Measurements from ENCODE around the gene IGF1R.
"Not testable (repeated sequence)": the region's sequence is repeated elsewhere in the genome, so short reads cannot be mapped to it uniquely, and the experiment has no call there.

The IGF1R gene

DNA sequence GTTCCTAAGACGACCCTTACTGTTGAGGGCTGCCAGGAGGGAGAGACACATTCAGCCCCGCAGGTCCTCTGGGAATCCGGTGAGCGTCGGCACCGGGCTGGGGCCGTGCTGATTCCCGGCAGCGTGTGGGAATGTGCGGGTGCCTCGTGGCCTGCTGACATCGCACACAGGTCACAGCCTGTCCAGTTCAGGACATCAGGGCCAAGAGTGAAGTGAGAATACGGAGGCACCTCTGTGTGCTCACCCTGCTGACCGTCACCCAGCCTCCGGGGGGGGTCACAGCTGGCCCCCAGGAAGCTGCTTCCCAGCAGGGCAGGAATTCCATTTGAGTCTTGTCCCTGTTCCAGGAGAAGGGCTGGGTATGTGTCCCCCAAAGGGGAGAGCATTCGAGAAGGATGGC, 305.6 kb downstream of the IGF1R start:
- no peak for DNase-seq

DNA sequence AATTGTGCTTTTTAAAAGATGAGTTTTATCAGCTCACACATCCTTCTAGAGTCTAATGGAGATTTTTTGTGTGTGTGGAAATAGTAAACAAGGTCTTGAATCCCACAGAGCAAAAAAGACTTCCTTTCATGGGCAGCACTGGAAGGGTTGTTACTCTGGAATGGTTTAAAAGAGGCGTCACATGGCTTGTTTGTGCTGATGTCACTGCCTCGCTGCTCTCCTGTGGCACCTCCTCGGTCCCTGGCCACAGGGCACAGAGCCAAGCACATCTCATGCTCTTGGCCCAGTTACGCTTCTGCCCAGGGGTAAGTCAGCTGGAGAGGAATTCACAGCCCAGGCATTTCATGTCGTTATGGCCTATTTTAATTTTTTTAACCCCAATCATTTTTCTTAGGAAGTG, 306.1 kb downstream of the IGF1R start:
- no peak for DNase-seq

DNA sequence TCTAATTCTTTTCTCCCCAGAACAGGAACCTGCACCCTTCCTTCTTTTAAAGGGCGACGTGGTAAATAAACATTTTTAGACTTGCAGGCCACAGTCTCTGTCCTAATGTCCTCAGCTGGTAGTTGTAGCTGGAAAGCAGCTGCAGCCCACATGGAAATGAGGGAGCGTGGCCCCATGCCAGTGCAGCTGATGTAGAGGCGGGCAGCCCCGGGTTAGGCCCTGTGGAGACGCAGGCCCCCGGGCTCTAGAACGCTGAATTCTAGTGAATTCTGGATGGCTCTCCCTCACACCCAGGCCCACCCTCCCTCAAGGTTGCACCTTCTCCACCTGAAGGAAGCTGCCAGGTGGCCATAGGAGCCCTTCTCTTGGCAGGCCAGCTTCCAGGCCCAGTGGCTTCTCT, 307.0 kb downstream of the IGF1R start:
- DNase-seq = no peak

DNA sequence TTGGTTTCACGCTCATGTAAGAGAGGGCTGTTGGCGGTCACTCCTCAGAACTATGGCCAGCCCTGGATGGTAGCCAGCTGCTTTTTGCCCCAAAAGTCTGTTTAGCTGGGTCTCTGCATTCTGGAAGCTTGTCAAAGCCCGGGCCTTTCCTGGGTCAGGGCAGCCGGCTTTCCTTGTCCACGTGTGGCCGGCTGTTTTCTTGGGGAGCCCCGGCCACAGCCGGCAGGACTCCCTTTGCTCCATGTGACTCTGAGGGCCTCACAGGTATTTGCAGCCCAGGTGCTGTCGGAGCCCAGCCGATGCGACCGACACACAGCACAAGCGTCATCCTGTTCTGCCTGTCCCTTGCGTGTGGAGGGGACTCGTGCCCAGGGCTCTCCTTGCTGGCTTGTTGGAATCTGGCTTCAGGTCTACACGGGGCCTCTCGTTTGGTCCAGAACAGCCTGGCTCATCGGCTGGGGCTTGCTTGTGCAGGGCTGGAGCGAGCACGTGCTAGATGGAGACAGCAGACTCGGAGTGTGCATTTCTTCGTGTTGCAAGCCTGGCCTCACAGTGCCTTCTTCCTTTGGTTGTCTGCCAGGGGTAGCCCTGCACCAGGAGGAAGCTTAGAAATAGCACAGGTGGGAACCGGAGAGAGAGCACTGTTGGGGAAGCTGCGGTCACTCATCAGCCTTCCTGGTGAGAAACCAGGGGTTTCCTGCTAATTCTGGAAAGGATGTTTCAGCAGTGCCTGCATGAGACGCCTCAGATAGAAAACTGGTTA, 307.8 kb downstream of the IGF1R start:
- DNase-seq = no peak

DNA sequence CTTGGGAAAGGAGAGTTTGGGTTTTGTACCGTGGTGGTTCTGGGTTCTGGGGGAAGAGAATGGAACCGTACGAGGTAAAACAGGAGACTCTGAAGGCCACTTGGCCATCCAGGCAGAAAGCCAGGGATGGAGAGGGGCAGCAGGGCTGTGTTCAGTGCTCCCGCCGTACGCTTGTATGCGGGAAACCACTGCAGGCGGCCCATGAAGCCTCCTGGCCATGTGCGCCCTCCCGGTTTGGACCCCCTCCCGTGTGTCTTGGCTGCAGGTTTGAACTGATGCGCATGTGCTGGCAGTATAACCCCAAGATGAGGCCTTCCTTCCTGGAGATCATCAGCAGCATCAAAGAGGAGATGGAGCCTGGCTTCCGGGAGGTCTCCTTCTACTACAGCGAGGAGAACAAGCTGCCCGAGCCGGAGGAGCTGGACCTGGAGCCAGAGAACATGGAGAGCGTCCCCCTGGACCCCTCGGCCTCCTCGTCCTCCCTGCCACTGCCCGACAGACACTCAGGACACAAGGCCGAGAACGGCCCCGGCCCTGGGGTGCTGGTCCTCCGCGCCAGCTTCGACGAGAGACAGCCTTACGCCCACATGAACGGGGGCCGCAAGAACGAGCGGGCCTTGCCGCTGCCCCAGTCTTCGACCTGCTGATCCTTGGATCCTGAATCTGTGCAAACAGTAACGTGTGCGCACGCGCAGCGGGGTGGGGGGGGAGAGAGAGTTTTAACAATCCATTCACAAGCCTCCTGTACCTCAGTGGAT, 308.6 kb downstream of the IGF1R start:
- DNase-seq = no peak

DNA sequence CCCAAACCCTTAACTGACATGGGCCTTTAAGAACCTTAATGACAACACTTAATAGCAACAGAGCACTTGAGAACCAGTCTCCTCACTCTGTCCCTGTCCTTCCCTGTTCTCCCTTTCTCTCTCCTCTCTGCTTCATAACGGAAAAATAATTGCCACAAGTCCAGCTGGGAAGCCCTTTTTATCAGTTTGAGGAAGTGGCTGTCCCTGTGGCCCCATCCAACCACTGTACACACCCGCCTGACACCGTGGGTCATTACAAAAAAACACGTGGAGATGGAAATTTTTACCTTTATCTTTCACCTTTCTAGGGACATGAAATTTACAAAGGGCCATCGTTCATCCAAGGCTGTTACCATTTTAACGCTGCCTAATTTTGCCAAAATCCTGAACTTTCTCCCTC, 309.3 kb downstream of the IGF1R start:
- DNase-seq = no peak

DNA sequence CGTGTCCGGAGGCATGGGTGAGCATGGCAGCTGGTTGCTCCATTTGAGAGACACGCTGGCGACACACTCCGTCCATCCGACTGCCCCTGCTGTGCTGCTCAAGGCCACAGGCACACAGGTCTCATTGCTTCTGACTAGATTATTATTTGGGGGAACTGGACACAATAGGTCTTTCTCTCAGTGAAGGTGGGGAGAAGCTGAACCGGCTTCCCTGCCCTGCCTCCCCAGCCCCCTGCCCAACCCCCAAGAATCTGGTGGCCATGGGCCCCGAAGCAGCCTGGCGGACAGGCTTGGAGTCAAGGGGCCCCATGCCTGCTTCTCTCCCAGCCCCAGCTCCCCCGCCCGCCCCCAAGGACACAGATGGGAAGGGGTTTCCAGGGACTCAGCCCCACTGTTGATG, 309.7 kb downstream of the IGF1R start:
- DNase-seq = no peak

DNA sequence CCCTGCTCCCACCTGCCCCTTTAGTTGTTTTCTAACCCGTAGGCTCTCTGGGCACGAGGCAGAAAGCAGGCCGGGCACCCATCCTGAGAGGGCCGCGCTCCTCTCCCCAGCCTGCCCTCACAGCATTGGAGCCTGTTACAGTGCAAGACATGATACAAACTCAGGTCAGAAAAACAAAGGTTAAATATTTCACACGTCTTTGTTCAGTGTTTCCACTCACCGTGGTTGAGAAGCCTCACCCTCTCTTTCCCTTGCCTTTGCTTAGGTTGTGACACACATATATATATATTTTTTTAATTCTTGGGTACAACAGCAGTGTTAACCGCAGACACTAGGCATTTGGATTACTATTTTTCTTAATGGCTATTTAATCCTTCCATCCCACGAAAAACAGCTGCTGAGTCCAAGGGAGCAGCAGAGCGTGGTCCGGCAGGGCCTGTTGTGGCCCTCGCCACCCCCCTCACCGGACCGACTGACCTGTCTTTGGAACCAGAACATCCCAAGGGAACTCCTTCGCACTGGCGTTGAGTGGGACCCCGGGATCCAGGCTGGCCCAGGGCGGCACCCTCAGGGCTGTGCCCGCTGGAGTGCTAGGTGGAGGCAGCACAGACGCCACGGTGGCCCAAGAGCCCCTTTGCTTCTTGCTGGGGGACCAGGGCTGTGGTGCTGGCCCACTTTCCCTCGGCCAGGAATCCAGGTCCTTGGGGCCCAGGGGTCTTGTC, 310.7 kb downstream of the IGF1R start:
- DNase-seq = no peak

DNA sequence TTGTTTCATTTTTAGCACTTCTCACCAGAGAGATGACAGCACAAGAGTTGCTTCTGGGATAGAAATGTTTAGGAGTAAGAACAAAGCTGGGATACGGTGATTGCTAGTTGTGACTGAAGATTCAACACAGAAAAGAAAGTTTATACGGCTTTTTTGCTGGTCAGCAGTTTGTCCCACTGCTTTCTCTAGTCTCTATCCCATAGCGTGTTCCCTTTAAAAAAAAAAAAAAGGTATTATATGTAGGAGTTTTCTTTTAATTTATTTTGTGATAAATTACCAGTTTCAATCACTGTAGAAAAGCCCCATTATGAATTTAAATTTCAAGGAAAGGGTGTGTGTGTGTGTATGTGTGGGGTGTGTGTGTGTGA, 311.3 kb downstream of the IGF1R start:
- no peak for DNase-seq

DNA sequence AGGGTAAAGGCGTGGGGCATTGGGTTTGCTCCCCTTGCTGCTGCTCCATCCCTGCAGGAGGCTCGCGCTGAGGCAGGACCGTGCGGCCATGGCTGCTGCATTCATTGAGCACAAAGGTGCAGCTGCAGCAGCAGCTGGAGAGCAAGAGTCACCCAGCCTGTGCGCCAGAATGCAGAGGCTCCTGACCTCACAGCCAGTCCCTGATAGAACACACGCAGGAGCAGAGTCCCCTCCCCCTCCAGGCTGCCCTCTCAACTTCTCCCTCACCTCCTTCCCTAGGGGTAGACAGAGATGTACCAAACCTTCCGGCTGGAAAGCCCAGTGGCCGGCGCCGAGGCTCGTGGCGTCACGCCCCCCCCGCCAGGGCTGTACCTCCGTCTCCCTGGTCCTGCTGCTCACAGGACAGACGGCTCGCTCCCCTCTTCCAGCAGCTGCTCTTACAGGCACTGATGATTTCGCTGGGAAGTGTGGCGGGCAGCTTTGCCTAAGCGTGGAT, 312.3 kb downstream of the IGF1R start:
- DNase-seq = no peak

DNA sequence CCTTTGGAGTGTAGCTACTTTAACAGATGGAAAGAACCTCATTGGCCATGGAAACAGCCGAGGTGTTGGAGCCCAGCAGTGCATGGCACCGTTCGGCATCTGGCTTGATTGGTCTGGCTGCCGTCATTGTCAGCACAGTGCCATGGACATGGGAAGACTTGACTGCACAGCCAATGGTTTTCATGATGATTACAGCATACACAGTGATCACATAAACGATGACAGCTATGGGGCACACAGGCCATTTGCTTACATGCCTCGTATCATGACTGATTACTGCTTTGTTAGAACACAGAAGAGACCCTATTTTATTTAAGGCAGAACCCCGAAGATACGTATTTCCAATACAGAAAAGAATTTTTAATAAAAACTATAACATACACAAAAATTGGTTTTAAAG, 315.1 kb downstream of the IGF1R start:
- no peak for DNase-seq

DNA sequence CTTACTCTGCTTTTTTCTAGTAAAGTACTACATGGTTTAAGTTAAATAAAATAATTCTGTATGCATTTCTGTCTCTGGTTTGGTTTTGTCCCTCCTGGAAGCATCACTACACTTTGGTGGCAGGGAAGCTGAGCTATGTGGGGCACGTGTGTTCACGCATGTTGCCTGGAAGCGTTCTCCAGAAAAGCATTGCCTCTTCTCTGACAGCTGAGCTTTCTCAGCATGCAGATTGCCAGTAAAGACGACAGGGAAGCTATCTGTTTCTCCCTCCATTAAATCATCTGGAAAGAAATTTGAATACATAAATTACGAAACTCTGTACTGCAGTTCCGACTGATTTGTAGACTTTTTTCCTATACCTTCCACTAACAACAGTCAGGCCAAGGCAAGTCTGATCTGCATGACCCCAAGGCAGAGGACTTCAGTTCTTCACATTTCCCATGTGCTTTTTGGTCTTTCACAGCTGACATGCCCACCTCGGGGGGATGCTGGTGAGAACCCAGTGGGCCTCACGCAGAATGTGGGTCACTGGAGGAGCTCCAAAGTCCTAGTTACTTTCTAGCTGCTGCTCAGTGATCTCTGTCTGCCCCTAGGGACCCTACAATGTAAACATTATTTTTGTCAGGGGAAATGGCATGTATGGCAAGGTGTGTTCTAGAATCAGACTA, 316.3 kb downstream of the IGF1R start:
- no peak for DNase-seq

DNA sequence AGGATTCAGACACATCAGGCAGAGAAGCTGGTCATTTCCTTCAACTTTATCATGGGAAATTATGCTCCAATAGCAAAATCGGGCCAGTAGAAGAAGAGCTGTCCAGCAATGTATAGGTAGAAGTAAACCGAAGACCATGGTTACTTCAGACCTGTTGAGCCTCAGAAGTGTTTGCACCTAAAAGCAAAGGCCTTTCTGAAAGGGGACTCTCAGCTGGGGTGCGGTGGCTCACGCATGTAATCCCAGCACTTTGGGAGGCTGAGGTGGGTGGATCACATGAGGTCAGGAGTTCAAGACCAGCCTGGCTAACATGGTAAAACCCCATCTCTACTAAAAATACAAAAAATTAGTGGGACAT, 316.8 kb downstream of the IGF1R start:
- not testable (repeated sequence) for DNase-seq

DNA sequence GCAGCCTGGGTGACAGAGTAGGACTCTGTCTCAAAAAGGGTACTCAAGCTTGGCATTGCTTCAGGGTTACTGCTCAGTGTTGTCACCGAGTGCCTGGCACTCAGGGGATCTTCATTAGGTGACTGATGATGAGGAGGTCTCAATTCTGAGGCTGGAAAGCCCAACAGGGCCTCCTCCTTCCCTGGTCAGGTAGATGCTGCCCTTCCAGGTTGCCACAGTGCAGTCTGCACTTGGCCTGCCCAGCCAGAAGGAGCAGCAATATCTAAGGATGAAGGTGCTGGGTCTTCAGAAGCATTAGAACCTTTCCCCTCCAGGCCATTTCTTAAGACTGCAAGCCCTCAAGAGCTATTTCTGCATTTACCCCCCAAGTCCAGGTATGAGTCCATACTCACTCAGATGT, 317.3 kb downstream of the IGF1R start:
- no peak for DNase-seq

DNA sequence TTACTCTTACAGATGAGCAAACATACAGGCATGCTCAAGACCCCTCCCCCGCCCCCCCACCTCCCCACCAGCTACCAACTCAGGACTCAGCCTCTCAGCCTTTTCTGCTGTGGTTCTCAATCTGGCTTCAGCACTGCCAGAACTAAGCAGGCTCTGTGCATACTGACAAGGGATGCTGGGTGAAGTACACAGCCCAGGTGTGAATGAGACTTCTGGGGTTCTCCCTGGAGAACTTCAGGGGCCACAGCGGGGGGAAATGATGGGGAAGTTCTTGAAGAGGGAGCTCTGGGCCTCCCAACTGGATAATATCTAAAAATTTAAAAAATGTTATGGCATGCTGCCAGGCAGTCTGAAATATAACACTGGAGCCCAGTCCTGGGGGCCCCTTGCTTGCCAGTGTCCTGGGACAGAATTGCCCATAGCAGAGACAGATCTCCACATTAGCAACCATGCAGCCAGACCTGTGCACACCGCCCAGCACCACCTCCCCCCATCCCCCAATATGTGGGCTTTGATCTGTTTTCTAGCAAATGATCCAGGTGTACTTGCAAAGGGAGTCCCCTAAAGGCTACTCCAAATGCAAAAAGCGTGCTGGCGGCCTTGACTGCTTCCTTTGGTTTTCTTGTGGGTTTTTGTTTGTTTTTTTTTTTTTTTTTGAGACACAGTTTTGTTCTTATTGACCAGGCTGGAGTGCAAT, 317.9 kb downstream of the IGF1R start:
- peak; percentile 34 for DNase-seq

DNA sequence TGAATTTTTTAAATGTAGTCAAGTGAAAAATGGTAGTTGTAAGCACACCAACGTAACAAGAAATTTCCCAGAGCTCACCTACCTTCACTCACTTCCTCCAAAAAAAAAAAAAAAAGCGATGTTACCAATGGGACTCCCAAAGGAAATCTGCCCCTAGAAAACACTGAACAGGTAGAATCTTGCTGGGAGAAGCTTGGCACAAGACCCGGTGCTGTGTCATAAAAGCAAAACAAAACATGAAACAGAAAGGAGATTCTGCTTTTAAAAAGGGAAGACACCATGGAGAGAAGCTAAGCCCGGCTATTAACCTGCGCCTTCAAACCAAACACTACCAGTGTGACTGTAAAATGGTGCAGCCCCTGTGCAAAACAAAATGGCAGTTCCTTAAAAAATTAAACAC, 318.8 kb downstream of the IGF1R start:
- peak; percentile 14 for DNase-seq

DNA sequence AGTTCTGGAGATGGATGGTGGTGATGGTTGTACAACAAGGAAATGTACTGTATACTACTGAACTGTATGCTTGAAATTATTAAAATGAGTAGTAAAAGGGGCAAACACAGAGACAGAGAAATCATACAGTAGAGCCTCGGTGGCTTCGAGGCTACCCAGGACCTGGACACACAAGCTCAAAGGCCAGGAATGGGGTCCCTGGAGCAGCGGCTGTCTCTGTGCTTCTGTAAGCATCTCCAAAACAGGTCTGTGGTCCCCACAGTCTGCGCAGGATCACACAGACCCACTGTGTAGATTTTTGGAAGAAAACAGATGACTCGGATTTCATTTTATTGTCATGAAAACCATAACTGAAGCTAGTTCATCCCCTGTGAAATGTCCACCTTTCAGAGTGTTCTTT, 319.6 kb downstream of the IGF1R start:
- no peak for DNase-seq

DNA sequence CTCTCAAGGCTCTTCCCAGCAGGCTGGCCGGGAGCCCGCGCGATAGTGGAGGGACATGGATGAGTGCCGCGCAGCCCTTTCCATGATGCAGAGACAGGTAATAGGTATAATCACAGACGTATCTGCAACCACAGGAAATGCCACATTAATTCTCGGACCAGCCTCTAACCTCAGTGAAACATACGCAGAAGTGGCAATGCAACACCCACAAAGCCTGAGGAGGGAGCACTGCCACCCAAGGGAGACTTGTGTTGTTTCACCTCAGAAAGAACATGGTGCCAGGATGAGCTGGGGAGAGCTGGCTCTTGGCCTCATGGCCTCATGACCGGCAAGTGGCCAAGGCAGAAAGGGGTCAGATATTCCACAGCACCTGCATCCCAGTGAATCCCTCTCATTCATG, 320.2 kb downstream of the IGF1R start:
- DNase-seq = no peak

DNA sequence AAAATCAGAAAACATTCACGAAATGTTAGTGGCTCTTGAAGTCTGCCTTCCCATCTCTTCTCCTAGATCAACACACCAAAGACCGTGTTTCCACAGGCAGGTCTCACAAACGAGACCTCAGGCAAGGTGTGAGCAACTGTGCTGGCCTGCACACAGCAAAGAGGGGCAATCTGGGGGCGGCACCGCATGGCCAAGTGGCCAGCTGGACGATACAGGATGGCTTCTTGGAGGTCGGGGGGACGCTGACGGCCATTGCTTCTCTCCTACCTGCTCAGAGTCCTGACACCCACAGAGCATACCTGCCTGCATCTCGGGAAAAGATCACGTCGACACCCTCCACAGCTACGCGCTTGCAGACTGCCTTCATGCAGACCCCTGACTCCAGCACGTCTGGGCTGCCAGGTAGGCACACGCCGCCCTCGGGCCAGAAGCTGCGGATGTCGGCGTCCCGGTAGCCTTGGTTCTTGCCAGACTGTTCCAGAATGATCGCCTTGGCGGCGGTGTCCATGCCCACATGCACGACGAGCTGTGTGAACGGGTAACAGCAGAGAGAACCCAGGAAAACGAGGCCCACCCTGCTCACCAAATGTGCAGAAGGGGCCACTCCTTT, 320.9 kb downstream of the IGF1R start:
- no peak for DNase-seq

DNA sequence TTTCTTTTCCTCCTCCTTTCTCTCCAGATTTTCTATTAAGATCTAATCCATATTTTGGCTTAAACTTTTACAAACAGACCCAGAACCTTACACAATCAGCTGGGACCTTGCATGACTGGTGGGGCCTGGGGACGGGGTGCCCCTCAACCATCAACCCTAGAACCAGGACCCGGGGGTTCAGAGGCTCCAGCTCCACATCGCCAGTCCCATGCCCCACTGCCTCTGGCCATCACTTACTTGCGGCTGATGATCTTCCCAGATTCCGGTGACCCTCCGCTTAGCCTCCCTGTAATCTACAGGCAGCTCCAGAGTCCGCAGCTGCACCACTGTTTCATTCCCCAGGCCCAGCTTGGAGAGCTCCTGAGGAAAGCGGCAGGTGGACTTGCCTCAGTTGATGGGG, 322.5 kb downstream of the IGF1R start:
- no peak for DNase-seq

DNA sequence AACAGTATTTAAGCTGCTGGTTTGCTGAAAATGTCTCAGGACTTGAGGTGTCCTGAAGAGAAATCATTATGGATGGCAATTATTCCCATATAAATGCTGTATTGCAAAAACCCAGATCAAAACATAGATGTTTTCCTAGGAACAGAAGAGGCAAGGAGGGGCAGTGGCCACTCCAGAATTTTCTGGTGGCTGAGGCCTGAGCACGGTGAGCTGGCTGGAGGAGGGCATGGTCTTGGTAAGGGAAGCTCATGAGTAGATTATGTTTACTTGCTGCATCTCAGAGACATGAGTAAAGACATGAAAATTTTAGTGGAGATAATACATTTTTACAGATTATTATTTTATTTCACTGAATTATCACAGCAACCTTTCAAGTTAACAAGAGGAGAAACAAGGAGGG, 328.2 kb downstream of the IGF1R start:
- no peak for DNase-seq

DNA sequence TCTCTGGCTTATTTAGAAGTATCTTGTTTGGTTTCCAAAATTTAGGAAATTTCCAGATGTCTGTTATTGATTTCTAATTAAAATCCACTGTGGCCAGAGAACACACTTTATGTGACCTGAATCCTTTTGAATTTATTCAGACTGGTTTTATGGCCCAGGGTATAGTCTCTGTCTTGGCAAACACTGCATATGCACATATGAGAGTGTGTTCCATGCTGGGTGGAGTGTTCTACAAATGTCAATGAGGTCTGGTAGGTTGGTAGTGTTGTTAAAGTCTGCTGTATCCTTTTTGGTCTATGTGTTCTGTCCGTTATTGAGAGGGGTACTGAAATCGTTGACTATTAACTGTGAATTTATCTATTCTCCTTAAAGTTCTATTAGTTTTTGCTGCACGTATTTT, 329.1 kb downstream of the IGF1R start:
- no peak for DNase-seq

All from NCI-H69 (cell line).